NB4 (cell line): ENCODE data around the gene NUDT7.
A peak's percentile ranks its signal among the peaks of the same experiment; 100 is the strongest.

Source experiments
- DNase-seq: peaks from one replicate; pipeline ENCODE4 v3.0.0; 2010; ENCODE audit warnings: low read depth
- H3K4me3 ChIP-seq: one replicate; pipeline ENCODE4 v1.5.1; 2011; ENCODE audit warnings: mild to moderate bottlenecking, low read depth, low read length, moderate library complexity
- CTCF ChIP-seq: IDR thresholded peaks from one replicate; pipeline ENCODE4 v1.5.1; 2012; ENCODE audit warnings: low read depth, low read length
- MAX ChIP-seq: IDR thresholded peaks from 2 replicates; pipeline ENCODE4 v1.6.1; 2011; ENCODE audit warnings: low read depth, low read length
- MYC ChIP-seq: IDR thresholded peaks from 2 replicates; pipeline ENCODE4 v1.6.1; 2011; ENCODE audit warnings: low read depth, low read length
- POLR2A ChIP-seq: IDR thresholded peaks from 2 replicates; pipeline ENCODE4 v1.6.1; 2011; ENCODE audit warnings: mild to moderate bottlenecking; ENCODE audit not compliant: insufficient read length; ENCODE audit errors: extremely low read depth

Gene NUDT7

GRCh38 chr16:77782694-77783093, 60.4 kb downstream of the NUDT7 start:
- peak; percentile 71 for TF ChIP-seq CTCF
- no peak for TF ChIP-seq POLR2A
- DNase-seq = peak; percentile 79
- H3K4me3 ChIP-seq = no peak overlapping the region

- no peak overlapping the region for H3K4me3 ChIP-seq
- peak; percentile 23 for DNase-seq
- TF ChIP-seq MYC (no peak), POLR2A (no peak), MAX (no peak), CTCF (no peak)
Measured at GRCh38 chr16:77784441-77785372, 62.4 kb downstream of the NUDT7 start.

- no peak for TF ChIP-seq MYC
- TF ChIP-seq CTCF = no peak
- TF ChIP-seq MAX = no peak
- no peak for TF ChIP-seq POLR2A
- H3K4me3 ChIP-seq = no peak overlapping the region
- DNase-seq = no peak
Measured at GRCh38 chr16:77785373-77785764, 63.1 kb downstream of the NUDT7 start.

- H3K4me3 ChIP-seq = no peak overlapping the region
- no peak for DNase-seq
- TF ChIP-seq POLR2A (no peak), CTCF (no peak), MYC (no peak), MAX (no peak)
Measured at GRCh38 chr16:77786186-77786847, 64.0 kb downstream of the NUDT7 start.

- no peak for TF ChIP-seq CTCF
- no peak for TF ChIP-seq MAX
- no peak for TF ChIP-seq POLR2A
- TF ChIP-seq MYC = no peak
- H3K4me3 ChIP-seq = no peak overlapping the region
- no peak for DNase-seq
Measured at GRCh38 chr16:77787452-77787851, 65.1 kb downstream of the NUDT7 start.
